ENCODE results near the gene TOP2A.
A peak's percentile ranks its signal among the peaks of the same experiment; 100 is the strongest.

The TOP2A gene

DNA sequence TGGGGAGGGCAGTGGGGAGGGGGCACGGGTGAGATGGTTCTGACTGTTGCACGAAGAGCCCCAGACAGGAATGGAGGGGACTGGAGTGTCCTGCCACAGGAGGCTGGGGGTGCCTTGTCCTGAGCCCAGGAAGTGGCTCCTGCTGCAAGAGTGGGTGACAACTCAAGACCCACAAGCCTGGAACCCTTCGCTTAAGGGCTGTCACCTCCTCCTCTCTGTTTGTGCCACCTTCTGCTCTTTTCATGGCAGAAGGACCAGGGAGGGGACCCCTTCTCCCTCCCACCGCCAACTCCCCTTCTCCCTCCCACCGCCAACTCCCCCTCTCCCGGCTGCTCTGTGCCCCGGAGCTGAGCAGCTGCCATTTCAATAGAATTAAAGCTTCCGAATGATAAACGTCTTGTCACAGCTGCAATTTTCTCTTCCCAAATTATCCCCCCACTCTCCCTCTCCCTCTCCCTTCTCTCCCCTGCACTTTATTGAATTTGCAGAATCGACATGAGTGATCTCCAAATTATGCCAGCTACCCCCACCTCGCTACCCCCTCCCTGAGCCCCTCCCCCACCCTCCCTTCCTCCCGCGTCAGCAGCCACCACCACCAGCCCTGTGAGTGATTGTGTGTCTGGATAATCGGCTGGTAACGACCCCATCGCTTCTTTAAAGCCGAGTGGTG lies 66.9 kb downstream of the TOP2A start:
- Histone ChIP-seq H3K27ac (ENCODE audit: low read depth, low read length) (no peak overlapping the region), H3K4me3 (ENCODE audit: low read depth in 1 of 2, low read length in 2 of 2) (no peak overlapping the region), H3K9ac (ENCODE audit: low read length) (no peak overlapping the region), H3K9me3 (ENCODE audit: low read length) (no peaks in the 10 kb centered on the region), H3K36me3 (ENCODE audit: insufficient read depth, low read length) (peaks cover 47% of the 10 kb centered on the region), H3K4me1 (ENCODE audit: insufficient read depth, low read length) (peaks cover 64% of the 10 kb centered on the region), H3K27me3 (ENCODE audit: control insufficient read depth in 1 of 2, insufficient read depth in 2 of 2, low read length in 2 of 2) (no peaks in the 10 kb centered on the region)

DNA sequence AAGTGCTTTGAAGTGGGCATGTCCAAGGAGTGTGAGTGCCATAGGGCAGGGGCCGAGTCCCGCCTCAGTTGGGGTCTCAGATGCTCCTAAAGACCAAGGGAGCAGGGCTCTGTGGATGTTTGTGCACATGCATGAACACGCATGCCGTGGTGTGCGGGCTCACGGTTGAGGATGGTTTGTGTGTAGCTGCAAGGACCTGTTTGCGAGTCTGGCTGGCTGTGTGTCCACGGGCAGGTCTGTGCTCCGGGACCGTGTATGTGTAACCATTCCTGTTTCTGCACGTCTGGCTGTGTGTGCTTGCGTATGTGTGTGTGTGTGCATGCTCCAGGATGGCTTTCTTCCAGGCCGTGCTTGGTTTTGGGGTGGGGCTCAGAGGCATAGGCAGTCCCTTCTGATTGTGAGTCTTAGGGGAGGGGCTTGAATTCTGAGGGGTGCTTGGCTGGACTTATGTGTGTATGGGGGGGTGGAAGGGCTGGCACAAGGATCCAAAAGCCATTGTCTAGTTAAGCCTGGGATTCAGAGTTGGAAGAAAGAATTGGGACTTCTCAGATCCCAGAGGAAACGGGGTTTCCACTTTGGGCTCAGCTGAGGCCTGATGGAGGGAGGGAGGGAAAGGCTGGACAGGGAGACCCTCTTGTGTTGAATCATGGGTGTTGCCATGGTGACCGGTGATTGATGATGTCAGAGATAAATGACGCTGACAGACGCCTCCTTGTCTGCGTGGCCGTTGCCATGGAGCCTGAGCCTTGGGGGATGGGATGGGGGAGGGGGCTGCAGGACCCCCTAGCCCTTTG lies 67.6 kb downstream of the TOP2A start:
- Histone ChIP-seq H3K9ac (ENCODE audit: low read length) (no peak overlapping the region), H3K4me3 (ENCODE audit: low read depth in 1 of 2, low read length in 2 of 2) (no peak overlapping the region), H3K36me3 (ENCODE audit: insufficient read depth, low read length) (peaks cover 40% of the 10 kb centered on the region), H3K9me3 (ENCODE audit: low read length) (no peaks in the 10 kb centered on the region), H3K4me1 (ENCODE audit: insufficient read depth, low read length) (peaks cover 61% of the 10 kb centered on the region), H3K27me3 (ENCODE audit: control insufficient read depth in 1 of 2, insufficient read depth in 2 of 2, low read length in 2 of 2) (no peaks in the 10 kb centered on the region), H3K27ac (ENCODE audit: low read depth, low read length) (no peak overlapping the region)

DNA sequence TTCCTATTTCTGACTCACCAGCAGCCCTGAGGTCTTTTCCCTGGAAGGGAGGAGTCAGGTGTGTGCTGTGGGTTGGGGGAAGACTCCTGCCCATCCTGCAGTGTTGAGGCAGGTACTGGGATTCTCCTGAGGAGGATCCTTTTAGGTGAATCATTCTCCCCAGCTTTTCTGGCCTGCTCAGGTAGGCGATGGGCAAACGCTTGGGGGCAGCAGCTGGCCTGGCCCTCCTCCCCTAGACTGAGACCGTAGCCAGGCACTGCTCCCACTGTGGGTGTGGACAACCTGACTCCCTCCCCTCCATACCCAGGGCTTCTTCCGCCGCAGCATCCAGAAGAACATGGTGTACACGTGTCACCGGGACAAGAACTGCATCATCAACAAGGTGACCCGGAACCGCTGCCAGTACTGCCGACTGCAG lies 68.2 kb downstream of the TOP2A start:
- Histone ChIP-seq H3K9me3 (ENCODE audit: low read length) (no peaks in the 10 kb centered on the region), H3K9ac (ENCODE audit: low read length) (no peak overlapping the region), H3K4me3 (ENCODE audit: low read depth in 1 of 2, low read length in 2 of 2) (no peak overlapping the region), H3K36me3 (ENCODE audit: insufficient read depth, low read length) (peaks cover 40% of the 10 kb centered on the region), H3K4me1 (ENCODE audit: insufficient read depth, low read length) (peaks cover 60% of the 10 kb centered on the region), H3K27me3 (ENCODE audit: control insufficient read depth in 1 of 2, insufficient read depth in 2 of 2, low read length in 2 of 2) (no peaks in the 10 kb centered on the region), H3K27ac (ENCODE audit: low read depth, low read length) (peak overlapping the region; percentile 42)

DNA sequence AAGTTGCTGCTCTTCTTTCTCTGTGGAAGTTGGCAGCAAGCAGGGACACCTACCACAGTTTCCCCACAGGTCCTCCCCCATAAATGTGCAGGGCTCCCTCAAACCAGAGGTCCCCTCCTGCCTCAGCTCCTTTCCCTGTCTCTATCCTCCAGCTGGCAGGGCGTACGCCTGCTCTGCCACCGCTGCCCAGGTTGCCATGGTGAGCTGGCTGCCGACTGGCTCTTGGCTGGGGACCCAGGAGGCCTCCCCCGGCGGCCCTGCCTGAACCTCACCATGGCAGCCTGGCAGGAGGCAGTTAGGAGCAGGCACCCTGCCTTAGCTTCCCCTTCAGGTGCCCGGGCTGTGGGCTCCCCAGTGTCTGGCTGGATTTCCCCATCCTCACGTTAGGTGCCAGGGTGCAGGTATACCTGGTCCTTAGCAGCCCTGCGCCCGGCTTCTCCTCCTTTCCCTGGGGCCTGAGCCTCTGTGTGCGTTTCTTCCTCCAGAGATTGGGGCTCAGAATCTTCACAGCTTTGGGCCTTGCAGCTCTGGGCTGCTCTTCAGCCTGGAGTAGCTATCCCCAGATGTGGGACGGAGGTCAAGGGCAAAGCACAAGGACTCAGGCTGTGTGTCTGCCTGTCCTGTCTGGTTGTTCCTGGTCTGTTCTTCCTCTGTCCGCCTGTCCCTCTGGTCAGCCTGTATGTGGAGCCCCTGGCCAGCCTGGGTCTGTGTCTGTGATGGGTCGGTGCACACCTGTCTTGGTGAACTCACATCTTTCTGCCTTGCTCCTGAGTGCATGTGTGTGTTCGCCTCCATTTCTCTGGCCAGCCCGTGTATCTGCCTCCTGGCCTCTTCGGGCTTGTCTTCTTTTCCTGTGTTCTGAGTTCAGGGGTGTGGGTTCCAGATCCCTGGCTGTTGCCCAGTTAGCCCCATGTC lies 68.9 kb downstream of the TOP2A start:
- Histone ChIP-seq H3K4me3 (ENCODE audit: low read depth in 1 of 2, low read length in 2 of 2) (peak overlapping the region in 1 of 2 donors; percentile 21), H3K9ac (ENCODE audit: low read length) (no peak overlapping the region), H3K36me3 (ENCODE audit: insufficient read depth, low read length) (peaks cover 35% of the 10 kb centered on the region), H3K9me3 (ENCODE audit: low read length) (no peaks in the 10 kb centered on the region), H3K4me1 (ENCODE audit: insufficient read depth, low read length) (peaks cover 66% of the 10 kb centered on the region), H3K27ac (ENCODE audit: low read depth, low read length) (peak overlapping the region; percentile 67), H3K27me3 (ENCODE audit: control insufficient read depth in 1 of 2, insufficient read depth in 2 of 2, low read length in 2 of 2) (no peaks in the 10 kb centered on the region)

DNA sequence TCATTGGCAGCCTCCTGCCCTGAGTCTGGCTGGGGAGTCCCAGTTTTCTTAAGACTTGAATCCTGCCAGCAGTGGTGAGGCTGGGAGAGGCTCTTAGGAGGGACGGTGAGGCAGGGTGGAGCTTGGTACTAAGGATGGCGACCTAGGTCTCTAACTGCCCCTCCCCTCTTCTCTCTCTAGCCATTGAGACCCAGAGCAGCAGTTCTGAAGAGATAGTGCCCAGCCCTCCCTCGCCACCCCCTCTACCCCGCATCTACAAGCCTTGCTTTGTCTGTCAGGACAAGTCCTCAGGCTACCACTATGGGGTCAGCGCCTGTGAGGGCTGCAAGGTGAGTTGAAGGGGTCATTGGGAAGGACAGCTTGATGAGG lies 69.6 kb downstream of the TOP2A start:
- Histone ChIP-seq H3K9ac (ENCODE audit: low read length) (no peak overlapping the region), H3K4me3 (ENCODE audit: low read depth in 1 of 2, low read length in 2 of 2) (peak overlapping the region in 1 of 2 donors; percentile 21)

DNA sequence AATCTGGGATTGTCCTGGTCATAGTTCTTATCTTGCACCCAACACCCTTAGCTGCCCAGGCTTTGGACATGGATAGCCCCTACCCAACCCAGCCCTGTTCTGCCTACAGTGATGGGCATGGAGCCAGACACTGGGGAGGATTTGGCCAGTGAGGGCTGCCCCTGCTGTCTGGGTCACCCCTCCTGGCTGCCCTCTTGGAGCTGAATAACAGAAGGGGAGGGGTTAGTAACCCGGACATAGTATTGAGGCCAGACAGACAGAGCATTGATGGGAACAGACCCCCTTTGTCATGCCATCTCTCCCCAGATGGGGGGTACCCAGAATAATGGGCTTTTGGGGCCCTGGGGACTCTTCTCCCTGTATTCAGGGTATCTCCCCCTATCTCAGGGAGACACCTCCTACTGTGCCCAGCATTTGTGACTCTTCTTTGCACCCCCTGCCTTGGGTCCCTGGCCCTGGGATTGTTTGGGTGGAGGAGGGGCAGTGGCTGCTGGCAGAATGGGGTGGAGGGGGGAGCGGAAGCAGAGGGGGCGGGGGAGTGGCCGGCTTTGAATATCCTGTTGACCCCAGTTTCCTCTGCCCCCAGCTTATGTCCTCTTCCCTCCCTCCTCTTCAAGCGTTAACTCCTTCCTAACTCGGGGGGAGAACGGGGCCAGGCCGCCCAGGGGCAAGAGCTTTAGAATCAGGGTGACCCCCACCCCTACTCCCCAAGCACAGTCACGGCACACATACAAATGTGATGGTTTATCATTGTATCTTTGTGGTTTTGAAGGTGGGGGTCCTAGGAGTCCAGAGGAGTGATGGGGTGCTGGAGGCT lies 70.2 kb downstream of the TOP2A start:
- Histone ChIP-seq H3K27me3 (ENCODE audit: control insufficient read depth in 1 of 2, insufficient read depth in 2 of 2, low read length in 2 of 2) (no peaks in the 10 kb centered on the region), H3K9me3 (ENCODE audit: low read length) (no peaks in the 10 kb centered on the region), H3K9ac (ENCODE audit: low read length) (no peak overlapping the region), H3K27ac (ENCODE audit: low read depth, low read length) (peak overlapping the region; percentile 1), H3K4me1 (ENCODE audit: insufficient read depth, low read length) (peaks cover 79% of the 10 kb centered on the region), H3K4me3 (ENCODE audit: low read depth in 1 of 2, low read length in 2 of 2) (peak overlapping the region in 1 of 2 donors; percentile 40), H3K36me3 (ENCODE audit: insufficient read depth, low read length) (peaks cover 25% of the 10 kb centered on the region)

More for the DNA sequence above, 69.6 kb downstream of the TOP2A start:
- Histone ChIP-seq H3K27ac (ENCODE audit: low read depth, low read length) (peak overlapping the region; percentile 67), H3K36me3 (ENCODE audit: insufficient read depth, low read length) (peaks cover 31% of the 10 kb centered on the region), H3K9me3 (ENCODE audit: low read length) (no peaks in the 10 kb centered on the region), H3K27me3 (ENCODE audit: control insufficient read depth in 1 of 2, insufficient read depth in 2 of 2, low read length in 2 of 2) (no peaks in the 10 kb centered on the region), H3K4me1 (ENCODE audit: insufficient read depth, low read length) (peaks cover 73% of the 10 kb centered on the region)

DNA sequence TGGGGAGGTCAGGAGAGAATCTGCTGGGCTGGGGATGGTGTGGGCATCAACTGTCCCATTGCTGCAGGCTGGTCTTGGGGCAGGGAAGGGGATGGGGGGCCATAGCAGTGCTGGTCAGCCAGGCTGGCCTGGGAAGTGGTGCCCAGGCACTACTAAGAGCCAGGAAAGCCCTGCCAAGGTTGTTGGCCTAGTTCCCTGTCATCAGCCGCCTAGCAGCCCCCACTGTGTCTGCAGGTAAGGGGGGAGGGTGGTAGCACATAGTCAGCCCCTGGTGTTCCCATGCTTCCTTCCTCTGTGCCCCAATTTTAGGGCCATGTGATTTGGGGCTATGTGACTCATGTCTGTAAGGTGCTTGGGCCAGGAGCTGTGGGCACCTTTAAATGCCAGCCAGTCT lies 70.9 kb downstream of the TOP2A start:
- Histone ChIP-seq H3K36me3 (ENCODE audit: insufficient read depth, low read length) (peaks cover 17% of the 10 kb centered on the region), H3K4me3 (ENCODE audit: low read depth in 1 of 2, low read length in 2 of 2) (peak overlapping the region in 1 of 2 donors; percentile 40), H3K4me1 (ENCODE audit: insufficient read depth, low read length) (peaks cover 79% of the 10 kb centered on the region), H3K27me3 (ENCODE audit: control insufficient read depth in 1 of 2, insufficient read depth in 2 of 2, low read length in 2 of 2) (no peaks in the 10 kb centered on the region), H3K27ac (ENCODE audit: low read depth, low read length) (peak overlapping the region; percentile 51), H3K9me3 (ENCODE audit: low read length) (no peaks in the 10 kb centered on the region), H3K9ac (ENCODE audit: low read length) (no peak overlapping the region)

DNA sequence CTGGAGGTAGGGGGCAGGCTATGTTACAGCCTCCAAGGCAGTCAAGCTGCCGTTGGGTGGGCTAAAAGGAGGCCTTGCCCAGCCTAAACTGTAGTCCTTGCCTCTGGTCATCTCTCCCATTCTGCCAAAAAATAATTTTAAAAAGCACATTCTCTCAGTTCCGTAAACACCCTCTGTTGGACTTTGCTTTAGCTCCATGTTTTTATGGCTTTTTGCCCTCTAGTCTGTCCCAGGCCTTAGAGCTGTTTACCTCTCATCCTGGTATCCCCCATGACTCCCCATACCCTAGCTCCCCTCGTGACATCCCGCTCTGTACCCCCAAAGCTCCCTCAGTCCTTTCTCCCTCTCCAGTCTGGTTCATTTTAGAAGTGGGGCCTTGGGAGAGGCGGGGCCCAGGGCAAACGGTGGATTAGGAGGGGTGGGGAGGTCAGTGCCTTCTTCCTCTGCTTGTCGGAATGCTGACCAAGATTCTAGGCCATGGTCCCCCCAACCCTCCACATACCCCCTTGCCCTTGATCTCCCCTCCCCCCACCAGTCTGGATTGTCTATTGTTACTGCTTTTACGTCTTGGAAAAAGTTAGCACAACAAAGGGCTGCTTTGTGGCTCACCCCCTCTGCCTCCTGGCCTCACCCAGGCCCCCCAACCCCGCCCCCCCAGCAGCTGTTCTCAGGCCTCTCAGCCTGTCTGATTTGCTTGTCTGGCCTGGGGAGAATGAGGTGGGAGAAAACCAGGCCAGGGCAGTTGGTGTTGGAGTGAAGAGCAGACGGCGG lies 71.5 kb downstream of the TOP2A start:
- Histone ChIP-seq H3K4me1 (ENCODE audit: insufficient read depth, low read length) (peaks cover 79% of the 10 kb centered on the region), H3K9ac (ENCODE audit: low read length) (no peak overlapping the region), H3K27me3 (ENCODE audit: control insufficient read depth in 1 of 2, insufficient read depth in 2 of 2, low read length in 2 of 2) (no peaks in the 10 kb centered on the region), H3K27ac (ENCODE audit: low read depth, low read length) (peak overlapping the region; percentile 96), H3K9me3 (ENCODE audit: low read length) (no peaks in the 10 kb centered on the region), H3K36me3 (ENCODE audit: insufficient read depth, low read length) (peaks cover 12% of the 10 kb centered on the region), H3K4me3 (ENCODE audit: low read depth in 1 of 2, low read length in 2 of 2) (peak overlapping the region; percentile 51 to 83)

DNA sequence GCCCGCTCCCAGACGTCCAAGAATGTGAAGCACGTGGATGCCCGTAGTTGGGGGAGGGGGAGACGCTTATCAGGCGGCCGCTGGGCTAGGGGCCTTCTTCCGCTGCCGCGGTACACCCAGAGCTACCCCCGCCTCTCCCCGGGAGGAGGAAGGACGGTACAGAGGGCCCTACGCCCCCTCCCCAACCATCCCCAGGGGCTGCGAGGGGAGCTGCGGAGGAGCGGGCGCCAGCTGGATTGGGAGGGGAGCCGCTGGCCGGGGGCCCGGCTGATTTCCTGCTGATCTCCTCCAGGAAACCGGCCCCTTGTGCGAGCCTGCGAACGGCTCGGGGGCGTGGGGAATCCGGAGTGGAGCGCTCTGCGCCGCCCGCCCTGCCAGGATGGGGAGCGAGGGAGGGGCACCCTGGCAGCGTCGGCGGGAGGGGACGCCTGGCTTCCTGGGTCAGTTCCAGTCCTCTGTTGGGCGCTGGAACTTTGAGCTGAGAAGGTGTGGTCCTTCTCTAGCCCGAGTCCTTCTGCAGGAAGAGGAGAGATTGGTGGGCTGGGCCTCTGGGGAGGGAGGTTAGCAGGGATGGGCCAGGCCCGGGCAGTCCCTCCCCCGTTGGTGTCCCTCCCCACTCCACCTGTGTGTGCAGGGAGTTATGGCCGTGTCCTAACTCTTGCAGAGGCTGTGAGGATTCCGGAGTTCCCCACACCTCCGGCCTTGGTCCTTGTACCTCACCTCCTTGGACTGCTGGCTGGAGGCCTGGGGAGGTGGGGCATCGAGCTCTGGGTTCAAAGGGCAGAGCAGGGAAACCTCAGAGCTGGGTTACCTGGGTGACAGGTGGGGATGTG lies 72.3 kb downstream of the TOP2A start:
- Histone ChIP-seq H3K27ac (ENCODE audit: low read depth, low read length) (peak overlapping the region; percentile 96), H3K9ac (ENCODE audit: low read length) (no peak overlapping the region), H3K36me3 (ENCODE audit: insufficient read depth, low read length) (peaks cover 12% of the 10 kb centered on the region), H3K4me1 (ENCODE audit: insufficient read depth, low read length) (peaks cover 81% of the 10 kb centered on the region), H3K4me3 (ENCODE audit: low read depth in 1 of 2, low read length in 2 of 2) (peak overlapping the region; percentile 51 to 83), H3K27me3 (ENCODE audit: control insufficient read depth in 1 of 2, insufficient read depth in 2 of 2, low read length in 2 of 2) (no peaks in the 10 kb centered on the region), H3K9me3 (ENCODE audit: low read length) (no peaks in the 10 kb centered on the region)
